Mammary epithelial cell (primary cell): Measurements from ENCODE around the gene PPP4C.

Experiments
- EZH2 ChIP-seq: IDR thresholded peaks from 2 replicates; pipeline ENCODE4 v1.6.1; 2012; ENCODE audit warnings: low read length, inconsistent platforms, borderline replicate concordance
- TF ChIP-seq, protein P1 (sequence below), 2 donors: IDR thresholded peaks in 1 of 2; conservative IDR thresholded peaks in 1 of 2; 2 replicates each; pipeline ENCODE4 v1.5.1; 2011 to 2012; ENCODE audit warnings: inconsistent platforms in 2 of 2, low read length in 2 of 2, mild to moderate bottlenecking in 2 of 2, control low read depth in 1 of 2, low read depth in 1 of 2; ENCODE audit not compliant: insufficient read depth in 1 of 2; ENCODE audit errors: extremely low read depth in 1 of 2

DNA sequence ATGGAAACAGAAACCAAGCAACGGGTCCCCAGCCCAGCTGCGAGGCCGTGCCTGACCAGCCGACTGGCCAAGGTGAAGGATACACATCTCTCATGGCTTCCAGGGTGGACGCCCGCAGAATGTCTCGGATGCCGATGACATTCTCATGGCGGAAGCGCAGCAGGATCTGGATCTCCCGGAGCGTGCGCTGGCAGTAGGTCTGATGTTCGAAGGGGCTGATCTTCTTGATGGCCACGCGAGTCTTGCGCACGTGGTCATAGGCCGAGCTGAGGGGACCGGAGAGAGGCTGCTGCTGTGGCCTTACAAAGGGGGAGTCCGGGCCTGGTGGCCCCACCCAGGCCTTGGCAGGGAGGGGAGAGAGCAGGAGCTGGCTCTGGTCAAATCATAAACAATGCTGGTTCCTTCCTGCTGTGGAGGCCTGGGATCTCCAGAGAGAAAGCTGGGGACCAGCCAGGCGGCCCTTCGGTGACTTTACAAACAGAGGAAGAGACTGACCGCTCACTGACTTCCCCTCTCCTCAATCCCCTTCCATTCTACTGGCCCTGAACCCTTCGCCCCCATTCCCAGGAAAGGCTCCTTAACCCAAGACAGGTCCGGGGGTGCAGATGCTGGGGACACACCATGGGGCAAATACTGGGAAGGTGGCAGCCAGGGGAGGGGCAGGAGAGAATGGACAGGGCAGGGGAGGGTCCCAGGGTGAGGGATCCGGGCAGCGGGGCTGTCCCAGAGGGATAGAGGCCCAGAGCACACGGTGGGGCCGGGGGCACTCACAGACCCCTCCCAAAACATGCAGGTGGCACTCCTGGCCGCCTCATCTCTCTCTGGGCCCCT lies 46.2 kb downstream of the PPP4C start:
- TF ChIP-seq, protein P1, sequence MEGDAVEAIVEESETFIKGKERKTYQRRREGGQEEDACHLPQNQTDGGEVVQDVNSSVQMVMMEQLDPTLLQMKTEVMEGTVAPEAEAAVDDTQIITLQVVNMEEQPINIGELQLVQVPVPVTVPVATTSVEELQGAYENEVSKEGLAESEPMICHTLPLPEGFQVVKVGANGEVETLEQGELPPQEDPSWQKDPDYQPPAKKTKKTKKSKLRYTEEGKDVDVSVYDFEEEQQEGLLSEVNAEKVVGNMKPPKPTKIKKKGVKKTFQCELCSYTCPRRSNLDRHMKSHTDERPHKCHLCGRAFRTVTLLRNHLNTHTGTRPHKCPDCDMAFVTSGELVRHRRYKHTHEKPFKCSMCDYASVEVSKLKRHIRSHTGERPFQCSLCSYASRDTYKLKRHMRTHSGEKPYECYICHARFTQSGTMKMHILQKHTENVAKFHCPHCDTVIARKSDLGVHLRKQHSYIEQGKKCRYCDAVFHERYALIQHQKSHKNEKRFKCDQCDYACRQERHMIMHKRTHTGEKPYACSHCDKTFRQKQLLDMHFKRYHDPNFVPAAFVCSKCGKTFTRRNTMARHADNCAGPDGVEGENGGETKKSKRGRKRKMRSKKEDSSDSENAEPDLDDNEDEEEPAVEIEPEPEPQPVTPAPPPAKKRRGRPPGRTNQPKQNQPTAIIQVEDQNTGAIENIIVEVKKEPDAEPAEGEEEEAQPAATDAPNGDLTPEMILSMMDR (conservative IDR thresholded peaks at IDR 0.05 in 1 of 2, IDR thresholded peaks at IDR 0.05 in 1 of 2; ENCODE audit: extremely low read depth in 1 of 2, insufficient read depth in 1 of 2, low read depth in 1 of 2, low read length in 2 of 2): no peak
- TF ChIP-seq EZH2: no peak
